Cerebellar nuclear complex (tissue), 1 donor: ENCODE data around the gene STX4.

ENCODE experiments used
- DNase-seq, 2 experiments: peaks; one replicate each; lab custom pipeline; 2025; lab: John Stamatoyannopoulos, UW

The STX4 gene

GRCh38 chr16:31032736-31033708, at the start of gene STX4:
STX4 (plus strand) TSS chr16:31033558; CDS start chr16:31033806, 248 bp downstream.
- DNase-seq = peak; percentile 93 to 96

GRCh38 chr16:30983898-30984610, 49.3 kb upstream of the STX4 start:
- no peak for DNase-seq

GRCh38 chr16:30984669-30985400, 48.5 kb upstream of the STX4 start, which contains the start of gene HSD3B7:
HSD3B7 (plus strand) TSS chr16:30985207; CDS start chr16:30985659, 452 bp downstream.
- peak in 1 of 2 experiments; percentile 31 for DNase-seq

- no peak for DNase-seq
Observed at GRCh38 chr16:30985401-30986128, 47.8 kb upstream of the STX4 start.

GRCh38 chr16:30986129-30986991, 47.0 kb upstream of the STX4 start:
- no peak for DNase-seq

GRCh38 chr16:30987581-30988190, 45.7 kb upstream of the STX4 start:
- no peak for DNase-seq

GRCh38 chr16:30989469-30990047, 43.8 kb upstream of the STX4 start:
- DNase-seq = no peak

GRCh38 chr16:30990105-30990504, 43.3 kb upstream of the STX4 start:
- DNase-seq = no peak

- no peak for DNase-seq
Observed at GRCh38 chr16:30991052-30991451, 42.3 kb upstream of the STX4 start.

GRCh38 chr16:30992276-30992780, 41.0 kb upstream of the STX4 start:
- DNase-seq = no peak

GRCh38 chr16:30992931-30993816, 40.2 kb upstream of the STX4 start:
- DNase-seq = no peak

- DNase-seq = no peak
Observed at GRCh38 chr16:30995927-30996323, 37.4 kb upstream of the STX4 start.

- no peak for DNase-seq
Observed at GRCh38 chr16:30996324-30996984, 36.9 kb upstream of the STX4 start.

GRCh38 chr16:30996985-30997724, 36.2 kb upstream of the STX4 start:
- no peak for DNase-seq

- no peak for DNase-seq
Observed at GRCh38 chr16:30997725-30998711, 35.3 kb upstream of the STX4 start.
